ENCODE data around the gene CCT5.

CCT5 gene

DNA sequence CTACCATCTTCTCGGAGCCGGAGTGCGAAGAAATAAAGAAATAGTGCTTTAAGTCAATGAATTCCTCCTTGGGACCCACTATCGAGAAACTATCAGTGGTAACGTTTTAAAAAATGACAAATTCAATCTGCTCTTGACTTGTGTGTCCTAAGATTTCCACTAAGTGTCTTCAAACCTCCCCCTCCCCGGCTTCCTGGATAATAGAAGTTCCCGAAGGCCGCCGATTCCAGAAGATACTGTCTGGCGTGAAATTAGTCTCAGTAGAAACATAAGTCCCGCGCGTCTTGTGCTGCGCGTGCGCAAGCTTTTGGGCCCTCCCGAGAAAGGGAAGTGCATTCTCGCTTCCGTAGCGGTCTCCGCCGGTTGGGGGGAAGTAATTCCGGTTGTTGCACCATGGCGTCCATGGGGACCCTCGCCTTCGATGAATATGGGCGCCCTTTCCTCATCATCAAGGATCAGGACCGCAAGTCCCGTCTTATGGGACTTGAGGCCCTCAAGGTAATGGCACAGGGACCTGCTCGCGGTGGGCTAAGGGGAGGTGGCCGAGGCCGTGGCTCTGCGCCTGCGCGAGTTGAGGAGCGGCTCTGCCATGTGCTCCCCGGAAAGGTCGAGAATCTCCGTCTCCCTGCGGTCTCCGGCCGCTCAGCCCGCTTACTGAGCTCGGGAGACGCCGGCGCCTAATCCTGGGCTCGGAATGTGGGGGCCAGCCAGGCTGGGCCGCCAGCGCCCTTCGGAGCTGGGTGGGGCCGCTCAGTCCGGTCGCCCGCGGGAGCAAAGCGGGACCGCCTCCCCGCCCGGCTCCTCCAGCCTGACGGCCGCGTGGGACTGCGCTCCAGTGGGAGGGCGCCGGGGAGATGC, at the start of gene CCT5:
CCT5 (plus strand) TSS at position 333 of the 858 bp plus-strand sequence; CDS start at position 394, 61 bp downstream.
- ATAC-seq (peak; percentile 81), DNase-seq (peak; percentile 87)

DNA sequence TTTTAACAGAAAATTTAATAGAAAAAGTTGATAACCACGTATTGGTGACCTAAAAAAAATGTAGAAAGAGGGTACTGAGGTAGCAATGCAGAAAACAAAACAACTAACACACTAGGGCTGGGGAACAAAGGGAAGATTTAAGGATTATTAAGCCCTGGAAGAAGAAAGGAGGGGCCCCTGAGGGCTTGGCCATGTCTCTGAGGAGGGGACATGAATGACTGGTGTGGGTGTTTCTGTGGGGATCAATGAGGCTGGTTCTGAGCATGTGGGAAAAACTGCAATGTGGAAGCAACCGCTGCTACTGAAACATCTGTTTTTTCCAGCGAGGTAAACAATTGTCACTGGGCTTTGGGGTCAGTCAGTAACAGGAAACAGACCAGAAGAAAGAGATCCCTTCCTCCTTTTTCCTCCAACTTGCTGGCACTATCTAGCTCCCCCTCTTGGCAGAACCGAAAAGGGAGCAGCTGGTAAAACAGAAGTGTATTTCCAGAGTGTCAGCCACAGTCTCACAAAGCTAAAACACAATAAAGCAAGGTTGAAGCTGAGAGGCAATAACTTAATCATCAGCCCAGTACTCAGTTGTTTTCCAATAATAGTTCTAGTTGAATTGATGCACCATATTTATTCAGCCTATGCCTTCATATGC, 48.7 kb upstream of the CCT5 start:
- DNase-seq (no peak), ATAC-seq (no peak)

DNA sequence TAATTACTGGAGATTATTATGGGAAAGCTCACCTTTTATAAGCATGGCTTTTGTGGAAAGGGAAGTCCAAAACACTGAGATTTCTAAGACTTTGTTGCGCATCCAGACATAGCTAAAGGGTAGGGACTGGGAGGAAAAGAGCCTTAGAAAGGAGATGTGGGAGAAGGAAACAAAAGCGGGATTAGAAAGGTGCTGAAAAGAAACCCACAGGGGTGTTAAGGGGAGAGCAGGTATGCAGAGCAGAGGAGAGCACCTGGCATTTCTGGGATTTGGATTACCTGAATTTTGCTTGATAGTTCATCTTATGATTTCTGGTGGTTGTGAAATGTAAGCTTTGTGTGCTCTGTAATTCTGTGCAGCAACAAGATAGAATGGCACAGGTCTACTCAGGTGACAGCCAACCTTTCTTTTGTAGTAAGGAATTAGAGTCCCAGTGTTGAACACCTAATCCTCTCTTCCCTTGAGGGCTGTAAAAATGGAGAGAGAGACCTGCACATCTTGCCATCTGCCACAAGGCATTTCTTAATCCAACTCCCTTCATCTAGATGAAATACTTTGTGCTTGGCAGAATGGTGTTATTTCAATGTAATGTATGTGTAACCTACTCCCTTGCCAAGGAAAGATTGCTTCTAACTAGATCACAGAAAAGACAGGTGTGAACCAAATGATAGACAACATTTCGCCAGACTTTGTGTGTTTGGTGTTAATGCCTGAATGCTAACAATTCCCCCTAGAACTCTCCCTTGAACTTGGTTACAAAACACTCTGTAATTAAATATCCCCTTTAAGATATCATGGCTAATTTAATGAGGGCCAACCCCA, 47.8 kb upstream of the CCT5 start:
- ATAC-seq (no peak), DNase-seq (no peak)

DNA sequence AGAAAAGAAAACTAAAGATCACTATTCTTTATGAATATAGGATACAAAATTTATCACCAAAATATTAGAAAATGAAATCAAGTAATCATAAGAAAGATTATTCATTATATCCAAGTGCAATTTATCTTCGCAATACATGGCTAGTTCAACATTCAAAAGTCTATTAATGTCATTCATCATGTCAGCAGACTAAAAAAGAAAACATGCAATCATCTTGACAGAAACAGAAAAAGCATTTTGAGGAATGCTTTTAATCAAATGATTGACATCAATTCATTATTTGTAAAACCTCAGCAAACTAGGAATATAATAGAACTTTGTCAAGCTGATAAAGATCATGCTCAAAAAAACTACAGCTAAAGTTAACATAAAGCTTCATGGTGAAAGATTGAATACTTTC, 41.1 kb upstream of the CCT5 start:
- ATAC-seq (no peak), DNase-seq (no peak)

DNA sequence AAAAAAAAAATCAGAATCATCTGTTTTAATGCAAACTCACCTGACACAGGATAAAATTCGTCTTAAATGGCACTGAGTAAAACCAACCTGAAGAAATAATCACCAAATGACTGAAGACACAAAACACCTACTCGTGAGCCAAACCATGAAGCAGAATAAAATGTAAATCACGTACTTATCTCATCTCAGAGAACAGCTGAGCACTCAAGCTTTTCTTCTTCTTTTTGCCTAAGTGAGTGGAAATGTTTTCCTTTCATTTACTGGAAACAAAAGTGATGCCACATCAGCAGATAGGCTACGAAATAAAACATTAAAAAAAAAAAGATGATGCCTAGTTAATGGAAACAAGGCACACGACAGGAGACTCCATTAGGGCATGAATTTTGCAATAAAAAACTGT, 36.8 kb upstream of the CCT5 start:
- DNase-seq (no peak), ATAC-seq (no peak)

DNA sequence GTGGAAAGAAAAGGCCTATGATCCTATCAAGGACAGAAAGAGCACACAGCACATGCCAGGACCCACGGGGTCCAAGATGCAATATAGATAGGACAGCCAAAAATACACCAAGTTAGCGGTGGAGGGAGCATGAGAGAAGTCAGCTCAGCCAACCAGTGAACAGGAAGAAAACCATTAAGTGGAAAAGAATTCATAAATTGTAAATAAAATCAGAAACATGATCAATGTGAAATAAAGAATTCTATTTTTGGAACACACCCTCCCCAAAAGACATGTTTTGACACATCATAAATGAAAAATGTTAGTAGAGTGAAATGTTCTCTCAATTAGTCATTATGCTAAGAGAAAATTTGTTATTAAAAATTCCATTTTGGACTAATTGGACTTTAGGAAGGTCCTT, 36.0 kb upstream of the CCT5 start:
- no peak for ATAC-seq
- DNase-seq = no peak

DNA sequence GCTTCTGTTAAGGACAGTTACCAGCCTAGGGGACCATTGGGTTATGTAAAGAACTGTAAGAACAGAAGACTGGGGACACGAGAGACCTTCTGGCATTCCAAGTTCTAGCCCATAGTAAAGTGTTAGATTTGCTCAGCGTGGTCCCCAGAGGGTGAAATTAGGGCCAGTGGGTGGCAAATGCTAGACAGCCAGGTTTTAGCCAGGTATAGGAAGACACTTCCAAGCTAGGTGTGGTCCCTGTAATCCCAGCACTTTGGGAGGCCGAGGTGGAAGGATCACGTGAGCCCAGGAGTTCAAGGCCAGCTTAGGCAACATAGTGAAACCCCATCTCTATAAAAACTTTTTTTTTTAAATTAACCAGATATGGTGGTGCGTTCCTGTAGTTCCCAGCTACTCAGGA, 34.7 kb upstream of the CCT5 start:
- no peak for ATAC-seq

DNA sequence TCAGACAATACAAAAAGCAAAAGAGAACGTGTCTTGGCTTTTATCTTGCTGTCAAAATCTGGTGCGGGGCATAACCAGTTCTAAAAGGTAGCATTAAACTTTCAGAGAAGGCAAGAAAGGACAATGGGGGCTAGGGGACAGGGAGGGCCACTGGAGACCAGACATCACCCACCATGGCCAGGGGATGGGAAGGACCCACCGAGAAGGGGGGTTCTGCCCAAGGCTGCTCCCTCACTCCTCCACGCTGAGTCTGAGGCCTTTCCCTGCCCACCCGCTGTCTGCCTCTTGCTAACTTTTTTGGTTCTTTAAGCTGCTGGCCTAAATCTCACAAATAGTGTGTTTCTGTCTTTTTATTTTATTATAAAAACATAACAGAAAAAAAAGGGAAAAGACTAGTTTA, 34.0 kb upstream of the CCT5 start:
- DNase-seq = no peak
- no peak for ATAC-seq

More for the DNA sequence above, 34.7 kb upstream of the CCT5 start:
- no peak for DNase-seq

DNA sequence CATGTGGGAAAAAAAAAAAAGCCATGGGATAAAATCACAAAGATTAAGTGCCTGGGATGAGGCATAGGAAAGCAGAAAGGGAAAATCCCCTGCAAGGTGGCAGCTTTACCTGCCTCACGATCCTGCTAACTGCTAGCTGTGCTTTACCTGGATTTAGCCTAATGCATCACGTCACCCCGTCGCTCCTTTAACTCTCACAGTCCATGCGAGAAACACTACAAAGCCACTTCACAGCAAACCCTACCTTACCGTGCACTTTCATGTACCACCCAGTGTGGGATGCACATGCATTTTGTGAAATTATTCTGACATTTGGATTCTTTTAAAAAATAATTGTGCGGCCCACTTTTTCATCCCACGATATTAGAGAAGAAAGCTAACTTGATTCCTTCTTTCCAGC, 31.4 kb upstream of the CCT5 start:
- ATAC-seq = no peak
- DNase-seq = no peak

DNA sequence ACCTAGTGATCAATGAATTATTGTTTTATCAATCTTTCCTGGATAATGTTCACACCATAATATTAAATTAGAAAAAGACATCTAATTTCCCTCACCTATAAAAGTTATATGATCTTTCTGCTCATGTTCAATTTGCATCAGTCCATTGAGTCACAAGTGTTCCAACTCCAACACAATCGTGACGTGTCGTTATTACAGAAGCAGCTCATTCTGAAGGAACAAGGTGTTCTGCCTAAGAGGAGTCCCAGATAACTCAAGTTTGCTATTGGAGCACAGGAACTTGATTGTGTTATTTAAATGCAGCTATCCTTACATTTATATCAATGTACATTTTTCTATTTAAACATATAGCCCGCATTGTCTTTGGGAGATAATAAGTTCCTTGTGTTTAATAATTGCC, 31.0 kb upstream of the CCT5 start:
- DNase-seq (no peak), ATAC-seq (no peak)

DNA sequence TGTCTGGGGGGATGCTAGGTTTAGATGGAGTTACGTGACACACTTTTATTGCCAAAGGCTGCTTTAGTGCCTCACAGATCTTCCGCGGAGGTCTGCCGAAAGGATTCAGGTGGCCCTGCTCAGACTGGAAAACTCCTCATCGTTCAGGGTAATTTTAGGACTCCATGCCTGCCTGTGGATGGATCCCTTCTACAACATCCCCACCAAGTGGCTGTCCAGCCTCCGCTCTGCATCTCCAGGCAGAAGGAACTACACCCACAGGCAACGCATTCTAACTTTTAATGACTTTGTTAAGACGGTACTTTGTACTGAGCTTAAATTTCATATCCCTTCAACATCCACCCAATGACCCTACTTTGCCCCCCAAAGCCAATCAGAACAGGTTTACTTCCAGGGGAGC, 29.8 kb upstream of the CCT5 start:
- DNase-seq (no peak), ATAC-seq (no peak)

DNA sequence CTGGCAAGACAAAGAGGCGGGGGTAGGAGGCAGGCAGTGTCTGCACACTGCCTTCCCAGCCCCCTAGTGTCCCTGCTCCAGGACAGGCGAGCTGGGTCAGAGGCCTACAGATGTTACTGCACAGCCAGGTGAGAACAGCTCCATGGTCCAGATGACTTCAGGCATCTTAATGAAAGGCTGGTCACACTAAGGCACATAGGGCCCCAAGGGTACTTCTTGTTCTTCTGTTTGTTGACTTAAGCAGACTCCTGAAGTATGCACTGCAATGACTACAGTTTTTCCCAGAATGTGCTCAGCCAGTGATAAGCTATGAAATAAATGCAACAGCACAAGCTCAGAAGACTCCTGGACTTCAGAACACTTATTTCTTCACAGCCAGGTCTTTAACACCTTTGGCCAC, 27.8 kb upstream of the CCT5 start:
- DNase-seq (no peak), ATAC-seq (no peak)

DNA sequence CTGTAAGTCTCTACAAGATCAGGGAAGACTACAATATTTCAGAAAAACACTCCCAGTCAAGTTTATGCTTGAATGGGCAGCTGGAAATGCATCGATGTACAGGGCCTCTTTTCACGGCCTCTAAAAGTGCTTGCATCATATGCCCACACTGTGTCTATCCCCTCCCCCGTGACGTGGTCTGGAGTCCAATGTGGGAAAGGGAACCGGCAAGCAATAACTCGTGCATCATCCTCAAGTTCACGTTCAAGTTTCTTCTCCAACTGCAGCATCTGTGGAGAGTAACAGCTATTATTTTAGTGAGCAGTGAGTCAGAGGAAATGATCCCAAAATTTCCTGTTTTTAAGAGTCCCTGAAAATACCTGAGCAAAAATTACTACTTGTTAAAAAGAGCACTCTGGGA, 22.7 kb upstream of the CCT5 start:
- DNase-seq = no peak

DNA sequence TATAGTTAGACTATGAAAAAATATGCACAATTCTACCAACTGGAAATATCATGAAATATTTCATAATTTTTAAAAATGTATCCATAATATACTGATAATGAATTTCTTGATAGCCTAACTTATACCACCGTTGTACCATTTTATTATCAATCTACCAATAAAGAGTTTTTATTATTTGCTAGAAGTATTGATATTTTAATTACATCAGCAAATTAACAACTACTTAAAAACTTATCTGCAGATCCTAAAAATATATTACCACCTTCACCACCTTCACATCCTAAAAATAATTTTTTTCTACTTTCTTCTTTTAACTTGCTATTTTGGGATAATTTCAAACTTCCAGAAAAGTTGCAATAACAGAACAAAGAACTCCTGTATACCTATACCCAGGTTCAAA, 21.8 kb upstream of the CCT5 start:
- ATAC-seq = no peak
- DNase-seq = no peak

More for the DNA sequence above, 22.7 kb upstream of the CCT5 start:
- no peak for ATAC-seq

DNA sequence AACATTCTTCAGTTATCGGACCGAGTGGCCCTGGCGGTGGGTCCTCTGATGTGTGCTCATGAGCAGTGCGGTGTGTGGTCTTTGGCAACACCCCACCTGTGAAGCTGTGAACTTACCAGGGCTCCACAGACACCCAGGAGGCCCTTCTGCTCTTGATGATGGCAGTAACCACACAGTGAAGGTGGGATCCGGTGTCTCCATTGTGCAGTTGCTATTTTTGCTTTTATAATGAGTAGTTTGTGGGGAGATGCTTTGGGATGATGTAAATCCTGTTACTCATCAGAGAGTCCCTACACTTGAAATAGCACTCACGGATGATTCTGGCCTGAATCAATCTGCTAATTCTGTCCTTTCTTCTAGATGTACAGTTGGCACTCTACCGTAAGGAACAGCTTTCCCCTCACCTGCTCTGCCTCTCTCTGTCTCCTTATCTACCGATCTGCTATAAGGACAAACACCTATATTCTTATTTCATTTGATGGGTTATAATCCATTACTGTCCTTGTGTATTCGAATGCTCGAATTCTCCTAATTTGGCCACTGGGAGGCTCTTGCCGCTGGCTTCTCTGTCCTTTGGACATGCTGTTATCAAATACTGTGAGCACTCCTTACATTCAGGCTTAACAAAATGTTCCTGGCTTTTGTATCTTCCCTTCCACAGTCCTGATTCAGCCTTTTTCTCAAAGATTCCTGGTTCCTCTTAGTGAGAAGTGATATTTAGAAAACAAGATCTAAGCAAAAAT, 20.6 kb upstream of the CCT5 start:
- no peak for DNase-seq
- ATAC-seq = no peak

DNA sequence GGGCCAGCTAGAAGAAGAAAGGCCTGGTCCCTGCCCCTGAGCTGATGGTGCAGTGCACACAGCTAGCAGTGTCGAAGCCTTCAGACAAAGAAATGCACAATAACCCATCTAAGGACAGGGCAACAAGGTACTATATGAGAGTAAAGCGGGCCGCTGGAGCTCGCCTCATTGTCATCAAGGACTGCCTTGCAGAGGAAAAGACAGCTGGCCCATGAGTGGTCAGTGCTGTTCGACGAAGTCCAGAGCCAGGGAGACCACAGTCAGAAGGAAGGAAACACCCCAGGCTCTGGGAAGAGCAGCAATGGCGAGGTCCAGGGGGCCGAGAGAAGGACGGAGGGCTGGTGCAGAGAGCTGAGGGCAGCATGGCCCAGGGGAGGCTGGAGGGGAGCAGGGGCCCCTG, 17.7 kb upstream of the CCT5 start:
- no peak for DNase-seq
- no peak for ATAC-seq

DNA sequence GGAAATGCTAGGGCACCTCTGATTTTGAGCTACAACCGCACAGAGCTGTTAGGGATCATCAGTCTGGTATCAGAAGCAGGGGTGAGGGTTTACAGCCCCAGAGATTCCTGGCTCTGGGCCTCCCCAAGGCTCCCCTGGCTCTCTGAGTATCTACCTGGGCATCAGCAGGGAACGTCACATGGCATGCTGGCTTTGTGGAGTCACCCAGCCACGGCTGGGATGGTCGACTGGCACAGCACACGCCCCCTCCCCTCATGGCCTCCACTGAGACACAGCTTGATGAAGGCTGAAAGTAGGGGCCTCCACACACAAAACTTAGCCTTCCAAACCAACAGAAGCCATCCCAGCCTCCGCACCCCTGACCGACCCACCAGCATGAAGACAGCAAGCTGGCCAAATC, 17.1 kb upstream of the CCT5 start:
- ATAC-seq = no peak

DNA sequence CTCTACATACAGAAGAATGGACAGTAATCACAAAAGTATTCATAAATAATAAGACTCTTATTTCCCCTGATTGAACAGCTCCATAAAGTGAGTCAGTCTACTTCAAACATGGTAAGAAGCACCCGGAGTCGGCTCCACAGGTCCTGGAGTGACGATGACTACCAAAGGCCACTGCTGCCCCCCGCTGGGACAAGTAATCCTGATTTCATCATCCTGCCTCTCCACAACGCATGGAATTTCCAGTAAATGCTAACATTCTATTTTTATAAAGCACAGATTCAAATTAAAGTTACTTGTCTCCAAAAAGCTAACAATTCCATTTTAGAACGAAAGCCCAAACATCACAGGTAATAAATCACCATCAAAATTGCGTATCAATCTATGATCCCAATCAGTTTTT, 16.6 kb upstream of the CCT5 start:
- DNase-seq = no peak
- ATAC-seq = no peak

More for the DNA sequence above, 17.1 kb upstream of the CCT5 start:
- no peak for DNase-seq

DNA sequence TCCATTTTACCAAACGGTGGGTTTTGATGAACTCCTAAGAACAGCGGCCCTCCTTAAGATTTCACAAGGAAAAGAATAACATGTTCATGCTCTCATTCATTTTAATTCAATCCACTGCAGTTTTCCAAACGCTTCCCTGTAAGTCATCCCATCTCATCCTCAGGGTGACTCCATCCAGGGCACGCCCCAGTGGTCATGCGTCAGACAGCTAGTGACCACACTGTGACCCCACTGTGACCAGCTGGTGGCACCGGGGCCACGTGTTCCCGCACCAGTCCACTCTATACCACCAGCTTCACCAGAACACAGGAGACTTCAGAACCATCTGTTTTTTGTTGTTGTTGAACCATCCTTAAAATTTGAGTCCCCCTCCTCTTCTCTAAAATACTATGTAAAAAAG, 14.7 kb upstream of the CCT5 start:
- DNase-seq (no peak), ATAC-seq (no peak)

DNA sequence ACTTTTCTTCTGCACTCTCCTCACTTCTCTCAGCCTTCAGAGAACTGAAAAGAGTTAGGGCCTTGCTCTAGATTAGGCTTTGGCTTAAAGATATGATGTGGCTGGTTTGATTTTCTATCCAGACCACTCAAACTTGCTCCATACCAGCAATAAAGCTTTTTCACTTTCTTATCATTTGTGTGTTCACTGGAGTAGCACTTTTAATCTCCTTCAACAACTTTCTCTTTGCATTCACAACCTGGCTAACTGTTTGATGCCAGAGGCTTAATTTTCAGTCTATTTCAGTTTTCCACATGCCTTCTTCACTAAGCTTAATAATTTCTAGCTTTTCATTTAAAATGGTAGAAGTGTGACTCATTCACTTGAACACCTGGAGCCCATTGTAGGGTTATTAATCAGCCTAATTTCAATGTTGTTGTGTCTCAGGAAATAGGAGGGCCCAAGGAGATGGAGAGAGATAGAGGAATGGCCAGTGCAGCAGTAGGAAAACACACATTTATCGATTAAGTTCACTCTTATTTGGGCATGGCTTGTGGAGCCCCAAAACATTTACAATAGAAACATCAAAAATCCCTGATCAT, 6.3 kb upstream of the CCT5 start:
- ATAC-seq = no peak
- DNase-seq = no peak

DNA sequence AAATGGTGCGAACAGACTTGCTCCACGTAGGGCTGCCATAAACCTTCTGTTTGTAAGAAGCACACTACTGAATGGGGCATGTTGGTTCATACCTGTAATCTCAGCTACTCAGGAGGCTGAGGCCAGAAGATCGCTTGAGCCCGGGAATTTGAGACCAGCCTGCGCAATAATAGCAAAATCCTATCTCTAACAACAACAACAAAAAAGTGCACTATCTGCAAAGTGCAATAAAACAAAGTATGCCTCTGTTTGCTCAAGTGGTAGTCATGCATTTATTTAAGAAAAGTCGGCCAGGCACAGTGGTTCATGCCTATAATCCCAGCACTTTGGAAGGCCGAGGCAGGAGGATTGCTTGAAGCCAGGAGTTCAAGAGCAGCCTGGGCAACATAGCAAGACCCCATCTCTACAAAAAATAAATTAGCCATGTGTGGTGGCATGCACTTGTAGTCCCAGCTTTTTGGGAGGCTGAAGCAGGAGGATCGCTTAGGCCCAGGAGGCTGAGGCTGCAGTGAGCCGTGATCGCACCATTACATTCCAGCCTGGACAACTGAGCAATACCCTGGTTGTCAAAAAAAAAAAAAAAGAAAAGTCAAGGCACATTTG, 5.6 kb upstream of the CCT5 start:
- ATAC-seq = no peak
- no peak for DNase-seq
